Mesenchymal stem cell (in vitro differentiated cells and primary cell): ENCODE measurements around the gene PCMT1.

Experiments
- DNase-seq: peaks from one replicate; pipeline ENCODE4 v3.0.0-alpha.2; 2013
- H2AFZ ChIP-seq: one replicate; pipeline ENCODE4 v1.6.1; 2013; ENCODE audit warnings: low read depth, mild to moderate bottlenecking, control low read depth, inconsistent platforms, low read length, moderate library complexity
- H2AK5ac ChIP-seq: 2 replicates; pipeline ENCODE4 v1.6.1; 2013; ENCODE audit warnings: low read length, moderate library complexity, mild to moderate bottlenecking, inconsistent platforms; ENCODE audit not compliant: severe bottlenecking
- H2BK120ac ChIP-seq: one replicate; pipeline ENCODE4 v1.6.1; 2013; ENCODE audit warnings: low read depth, mild to moderate bottlenecking, inconsistent platforms, low read length, moderate library complexity
- H2BK12ac ChIP-seq, 2 experiments: one replicate each; pipeline ENCODE4 v1.6.1; 2013; ENCODE audit warnings: inconsistent platforms in 2 of 2, low read length in 2 of 2, mild to moderate bottlenecking in 2 of 2, moderate library complexity in 2 of 2, control low read depth in 1 of 2
- H2BK15ac ChIP-seq: one replicate; pipeline ENCODE4 v1.6.1; 2013; ENCODE audit warnings: mild to moderate bottlenecking, low read depth, inconsistent platforms; ENCODE audit not compliant: poor library complexity, severe bottlenecking
- H2BK5ac ChIP-seq: 2 replicates; pipeline ENCODE4 v1.6.1; 2013; ENCODE audit warnings: low read depth, mild to moderate bottlenecking, low read length, control low read depth, inconsistent platforms; ENCODE audit not compliant: poor library complexity, severe bottlenecking
- H3K14ac ChIP-seq, 2 experiments: one replicate each; pipeline ENCODE4 v1.6.1; 2013; ENCODE audit warnings: inconsistent platforms in 2 of 2, low read length in 2 of 2, control low read depth in 1 of 2, mild to moderate bottlenecking in 1 of 2, moderate library complexity in 1 of 2
- H3K18ac ChIP-seq, 2 experiments: one replicate each; pipeline ENCODE4 v1.6.1; 2013; ENCODE audit warnings: inconsistent platforms in 2 of 2, low read length in 2 of 2, control low read depth in 1 of 2, low read depth in 1 of 2, mild to moderate bottlenecking in 1 of 2
- H3K23ac ChIP-seq, 2 experiments: one replicate each; pipeline ENCODE4 v1.6.1; 2013; ENCODE audit warnings: inconsistent platforms in 2 of 2, low read length in 2 of 2, mild to moderate bottlenecking in 2 of 2, moderate library complexity in 2 of 2, control low read depth in 1 of 2
- H3K27ac ChIP-seq: 2 replicates; pipeline ENCODE4 v1.5.1; 2013; ENCODE audit warnings: mild to moderate bottlenecking, moderate library complexity, low read length, control low read depth, inconsistent platforms; ENCODE audit not compliant: poor library complexity, severe bottlenecking
- H3K27me3 ChIP-seq, 2 experiments: 2 replicates each; pipeline versions ENCODE4 v1.6.1 to v1.7.0; 2013; ENCODE audit warnings: low read length in 2 of 2, mild to moderate bottlenecking in 2 of 2, moderate library complexity in 2 of 2, control low read depth in 1 of 2, inconsistent platforms in 1 of 2; ENCODE audit not compliant: control insufficient read depth in 1 of 2, insufficient read depth in 1 of 2
- H3K36me3 ChIP-seq, 2 experiments: 2 replicates each; pipeline versions ENCODE4 v1.6.1 to v1.7.0; 2013; ENCODE audit warnings: low read length in 2 of 2, control low read depth in 1 of 2, inconsistent platforms in 1 of 2, low read depth in 1 of 2, mild to moderate bottlenecking in 1 of 2; ENCODE audit not compliant: insufficient read depth in 2 of 2, control insufficient read depth in 1 of 2
- H3K4ac ChIP-seq, 2 experiments: one replicate each; pipeline ENCODE4 v1.6.1; 2013; ENCODE audit warnings: inconsistent platforms in 2 of 2, low read length in 2 of 2, mild to moderate bottlenecking in 2 of 2, moderate library complexity in 2 of 2, control low read depth in 1 of 2, low read depth in 1 of 2
- H3K4me1 ChIP-seq: 2 replicates; pipeline ENCODE4 v1.6.1; 2013; ENCODE audit warnings: low read depth, low read length, control low read depth; ENCODE audit not compliant: control insufficient read depth, insufficient read depth
- H3K4me2 ChIP-seq: 2 replicates; pipeline ENCODE4 v1.6.1; 2013; ENCODE audit warnings: low read length, mild to moderate bottlenecking, inconsistent platforms; ENCODE audit not compliant: poor library complexity, severe bottlenecking
- H3K4me3 ChIP-seq, 2 experiments: 2 replicates each; pipeline versions ENCODE4 v1.5.1 to v1.7.0; 2013; ENCODE audit warnings: low read length in 2 of 2, mild to moderate bottlenecking in 2 of 2, control low read depth in 1 of 2, low read depth in 1 of 2; ENCODE audit not compliant: insufficient read depth in 1 of 2
- H3K79me1 ChIP-seq: replicated peaks from 2 replicates; pipeline ENCODE4 v1.6.1; 2013; ENCODE audit warnings: mild to moderate bottlenecking, control low read depth, low read length, inconsistent platforms; ENCODE audit not compliant: poor library complexity, severe bottlenecking
- H3K9ac ChIP-seq: 2 replicates; pipeline ENCODE4 v1.7.0; 2013; ENCODE audit warnings: mild to moderate bottlenecking, low read length, moderate library complexity
- H3K9me3 ChIP-seq: 2 replicates; pipeline ENCODE4 v1.7.0; 2013; ENCODE audit warnings: mild to moderate bottlenecking, low read length; ENCODE audit not compliant: control insufficient read depth
- H4K8ac ChIP-seq: one replicate; pipeline ENCODE4 v1.6.1; 2013; ENCODE audit warnings: inconsistent platforms, mild to moderate bottlenecking, low read length, moderate library complexity
- H4K91ac ChIP-seq: one replicate; pipeline ENCODE4 v1.6.1; 2013; ENCODE audit warnings: mild to moderate bottlenecking, low read length, inconsistent platforms
- WGBS: methylation state at CpG from one replicate; pipeline ENCODE4 v1.1.7; 2013; ENCODE audit warnings: mixed read lengths; 5-methylcytosine and 5-hydroxymethylcytosine counted together

The PCMT1 gene

GRCh38 chr6:149813351-149813750, 63.8 kb downstream of the PCMT1 start:
- Histone ChIP-seq H3K27me3 (no peaks in the 10 kb centered on the region), H4K91ac (no peak overlapping the region), H3K18ac (no peak overlapping the region), H2BK12ac (no peak overlapping the region), H2BK5ac (no peak overlapping the region), H3K4ac (no peak overlapping the region), H3K4me1 (no peaks in the 10 kb centered on the region), H2AK5ac (no peak overlapping the region), H2BK15ac (no peak overlapping the region), H3K9ac (no peak overlapping the region), H3K27ac (no peak overlapping the region), H2AFZ (no peak overlapping the region), H2BK120ac (no peak overlapping the region), H3K9me3 (no peaks in the 10 kb centered on the region), H3K4me2 (no peak overlapping the region), H3K79me1 (no peaks in the 10 kb centered on the region), H3K4me3 (no peak overlapping the region), H3K36me3 (peaks cover 7 to 51% of the 10 kb centered on the region in 2 experiments), H3K23ac (no peak overlapping the region), H3K14ac (no peak overlapping the region), H4K8ac (no peak overlapping the region)
- DNase-seq: no peak
- WGBS: 97% methylated on average over 3 of the region's 3 CpGs

- Histone ChIP-seq H2AFZ (no peak overlapping the region), H2BK12ac (no peak overlapping the region), H3K4me2 (no peak overlapping the region), H3K36me3 (peaks cover 7 to 57% of the 10 kb centered on the region in 2 experiments), H3K9me3 (no peaks in the 10 kb centered on the region), H3K14ac (no peak overlapping the region), H4K8ac (no peak overlapping the region), H2BK120ac (no peak overlapping the region), H3K27me3 (no peaks in the 10 kb centered on the region), H3K4ac (no peak overlapping the region), H3K4me1 (no peaks in the 10 kb centered on the region), H3K4me3 (no peak overlapping the region), H3K9ac (no peak overlapping the region), H3K23ac (no peak overlapping the region), H3K27ac (no peak overlapping the region), H2BK15ac (no peak overlapping the region), H4K91ac (no peak overlapping the region), H3K79me1 (no peaks in the 10 kb centered on the region), H2AK5ac (no peak overlapping the region), H2BK5ac (no peak overlapping the region), H3K18ac (no peak overlapping the region)
- no peak for DNase-seq
- 80% methylated on average over 2 of the region's 4 CpGs for WGBS
These were observed 66.2 kb downstream of the PCMT1 start for GRCh38 chr6:149815788-149816187.

- no peak overlapping the region for H3K18ac ChIP-seq
- H3K4ac ChIP-seq: no peak overlapping the region
- H4K8ac ChIP-seq: no peak overlapping the region
- WGBS: 96% methylated on average over 5 of the region's 7 CpGs
- no peak overlapping the region for H2BK120ac ChIP-seq
- H2AFZ ChIP-seq: no peak overlapping the region
- H3K23ac ChIP-seq: no peak overlapping the region
- H4K91ac ChIP-seq: no peak overlapping the region
- no peak for DNase-seq
- no peaks in the 10 kb centered on the region for H3K4me1 ChIP-seq
- no peak overlapping the region for H3K14ac ChIP-seq
- no peaks in the 10 kb centered on the region for H3K9me3 ChIP-seq
- no peaks in the 10 kb centered on the region for H3K79me1 ChIP-seq
- H2AK5ac ChIP-seq: no peak overlapping the region
- H3K4me3 ChIP-seq: no peak overlapping the region
- no peak overlapping the region for H3K9ac ChIP-seq
- H3K27me3 ChIP-seq: no peaks in the 10 kb centered on the region
- no peak overlapping the region for H2BK12ac ChIP-seq
- no peak overlapping the region for H3K27ac ChIP-seq
- H3K36me3 ChIP-seq: peaks cover 3 to 71% of the 10 kb centered on the region in 2 experiments
- H3K4me2 ChIP-seq: no peak overlapping the region
- H2BK15ac ChIP-seq: no peak overlapping the region
- no peak overlapping the region for H2BK5ac ChIP-seq
These were observed 71.0 kb downstream of the PCMT1 start for GRCh38 chr6:149820506-149820905.

- Histone ChIP-seq H3K4ac (no peak overlapping the region), H3K18ac (no peak overlapping the region), H3K4me2 (no peak overlapping the region), H2AFZ (no peak overlapping the region), H2BK12ac (no peak overlapping the region), H3K27ac (no peak overlapping the region), H3K4me3 (no peak overlapping the region), H3K27me3 (no peaks in the 10 kb centered on the region), H2BK5ac (no peak overlapping the region), H2AK5ac (no peak overlapping the region), H3K9ac (no peak overlapping the region), H4K8ac (no peak overlapping the region), H2BK120ac (no peak overlapping the region), H4K91ac (no peak overlapping the region), H3K14ac (no peak overlapping the region), H3K36me3 (peaks cover 8 to 80% of the 10 kb centered on the region in 2 experiments), H3K23ac (no peak overlapping the region), H2BK15ac (no peak overlapping the region), H3K4me1 (no peaks in the 10 kb centered on the region), H3K79me1 (no peaks in the 10 kb centered on the region), H3K9me3 (no peaks in the 10 kb centered on the region)
- WGBS: 100% methylated on average over 1 of the region's 1 CpG
- no peak for DNase-seq
These were observed 72.0 kb downstream of the PCMT1 start for GRCh38 chr6:149821492-149821891.
